CD14-positive monocyte (primary cell): ENCODE data around the gene RNF220. TPM values are rescaled to one million over a fixed set of nuclear protein-coding genes. Genes with fewer than 3 reads are reported as not detected.

ENCODE experiments used
- DNase-seq, 3 donors: peaks; one replicate each; pipeline ENCODE4 v3.0.0-alpha.2; 2011 to 2022
- H2AFZ ChIP-seq: 2 replicates; pipeline ENCODE4 v1.6.0; 2012; ENCODE audit warnings: mild to moderate bottlenecking, low read depth, low read length, inconsistent platforms; ENCODE audit not compliant: insufficient read depth, poor library complexity, severe bottlenecking
- H3K27ac ChIP-seq, 2 donors: 1 replicate in 1 of 2; 2 replicates in 1 of 2; pipeline ENCODE4 v1.5.1; 2012 to 2013; ENCODE audit warnings: low read length in 2 of 2, control low read depth in 1 of 2, inconsistent platforms in 1 of 2, low read depth in 1 of 2, mild to moderate bottlenecking in 1 of 2
- H3K27me3 ChIP-seq, 2 donors: one replicate each; pipeline versions ENCODE4 v1.6.0 to v1.6.1; 2011 to 2013; ENCODE audit warnings: low read length in 2 of 2; ENCODE audit not compliant: control insufficient read depth in 2 of 2, insufficient read depth in 2 of 2
- H3K36me3 ChIP-seq, 2 donors: replicated peaks in 1 of 2; 1 replicate in 1 of 2; 2 replicates in 1 of 2; pipeline versions ENCODE4 v1.5.1 to v1.6.1; 2012 to 2013; ENCODE audit warnings: low read length in 2 of 2, control low read depth in 1 of 2, inconsistent platforms in 1 of 2, mild to moderate bottlenecking in 1 of 2; ENCODE audit not compliant: insufficient read depth in 2 of 2, control insufficient read depth in 1 of 2
- H3K4me1 ChIP-seq, 2 donors: 1 replicate in 1 of 2; 2 replicates in 1 of 2; pipeline versions ENCODE4 v1.5.1 to v1.6.1; 2012 to 2013; ENCODE audit warnings: low read length in 2 of 2, control low read depth in 1 of 2, inconsistent platforms in 1 of 2, mild to moderate bottlenecking in 1 of 2, moderate library complexity in 1 of 2; ENCODE audit not compliant: insufficient read depth in 2 of 2, control insufficient read depth in 1 of 2
- H3K4me2 ChIP-seq: replicated peaks from 2 replicates; pipeline ENCODE3; 2012; ENCODE audit warnings: low read length, moderate library complexity, mild to moderate bottlenecking; ENCODE audit not compliant: poor library complexity, severe bottlenecking; ENCODE audit errors: extremely low read depth
- H3K4me3 ChIP-seq, 3 experiments: fragments of 200-600 bp in 1 of 3; sonication (generic) in 1 of 3; replicated peaks in 1 of 3; 1 replicate in 2 of 3; 2 replicates in 1 of 3; pipeline ENCODE4 v1.5.1; 2011 to 2013; ENCODE audit warnings: low read length in 3 of 3, mild to moderate bottlenecking in 3 of 3, control low read depth in 2 of 3, low read depth in 2 of 3, inconsistent platforms in 1 of 3, moderate library complexity in 1 of 3
- H3K79me2 ChIP-seq: 2 replicates; pipeline ENCODE4 v1.6.0; 2012; ENCODE audit warnings: mild to moderate bottlenecking, control low read depth, inconsistent platforms, low read length, moderate library complexity; ENCODE audit not compliant: insufficient read depth
- H3K9ac ChIP-seq: 2 replicates; pipeline ENCODE4 v1.6.0; 2017; ENCODE audit warnings: low read length, mild to moderate bottlenecking; ENCODE audit not compliant: insufficient read depth, poor library complexity, severe bottlenecking
- H3K9me3 ChIP-seq, 2 donors: replicated peaks in 1 of 2; 1 replicate in 1 of 2; 2 replicates in 1 of 2; pipeline versions ENCODE4 v1.5.1 to v1.6.1; 2012 to 2013; ENCODE audit warnings: low read length in 2 of 2, control low read depth in 1 of 2; ENCODE audit not compliant: control insufficient read depth in 1 of 2, insufficient read depth in 1 of 2
- H4K20me1 ChIP-seq: 2 replicates; pipeline ENCODE4 v1.6.0; 2012; ENCODE audit warnings: mild to moderate bottlenecking, low read length, control low read depth, moderate library complexity; ENCODE audit not compliant: insufficient read depth
- H3K27ac Mint-ChIP-seq, 7 donors: one replicate each; pipeline ENCODE4 v1.8.0; 2020; ENCODE audit warnings: mild to moderate bottlenecking in 7 of 7, mixed read lengths in 7 of 7, moderate library complexity in 6 of 7, inconsistent platforms in 2 of 7
- H3K27me3 Mint-ChIP-seq, 3 donors: one replicate each; pipeline ENCODE4 v1.8.0; 2021 to 2022; ENCODE audit warnings: low read depth in 3 of 3, mild to moderate bottlenecking in 3 of 3, mixed read lengths in 3 of 3, moderate library complexity in 3 of 3, inconsistent platforms in 1 of 3
- H3K36me3 Mint-ChIP-seq, 2 donors: one replicate each; pipeline ENCODE4 v1.8.0; 2020; ENCODE audit warnings: mixed read lengths in 2 of 2, inconsistent platforms in 1 of 2, mild to moderate bottlenecking in 1 of 2
- H3K4me1 Mint-ChIP-seq: one replicate; pipeline ENCODE4 v1.8.0; 2020; ENCODE audit warnings: mild to moderate bottlenecking, mixed read lengths
- H3K4me3 Mint-ChIP-seq, 2 donors: one replicate each; pipeline ENCODE4 v1.8.0; 2020; ENCODE audit warnings: mild to moderate bottlenecking in 2 of 2, mixed read lengths in 2 of 2, moderate library complexity in 1 of 2
- H3K9me3 Mint-ChIP-seq, 7 donors: one replicate each; pipeline ENCODE4 v1.8.0; 2020 to 2022; ENCODE audit warnings: mixed read lengths in 7 of 7, mild to moderate bottlenecking in 6 of 7, moderate library complexity in 6 of 7, inconsistent platforms in 2 of 7
- WGBS: methylation state at CpG from one replicate; pipeline ENCODE4 v1.1.5; 2013; ENCODE audit warnings: missing lambda C conversion rate; ENCODE audit not compliant: insufficient coverage; 5-methylcytosine and 5-hydroxymethylcytosine counted together
- intact Hi-C, 2 donors: fragments of 100-400 bp; cut with micrococcal nuclease; formaldehyde crosslinking; loops; one replicate each; pipeline versions ENCODE4 v1.15.0 to v1.15.1; 2023
- polyA plus RNA-seq, 3 donors: library from polyadenylated mRNA; depleted of rRNA in 1 of 3; unstranded in 2 of 3; stranded (reverse) in 1 of 3; fragments of 300-500 nt in 2 of 3; fragments of >200 nt in 1 of 3; fragmentation: Illumina TruSeq in 2 of 3; gene quantifications; 1 replicate in 2 of 3; 2 replicates in 1 of 3; pipeline ENCODE4 v1.2.3, GENCODE V29; 2012 to 2021
- TF ChIP-seq, protein P1 (sequence below): fragments of 200-600 bp; IDR thresholded peaks from one replicate; pipeline ENCODE4 v1.8.0; 2022; ENCODE audit warnings: antibody characterized with exemption, mild to moderate bottlenecking

The RNF220 gene
- polyA plus RNA-seq, 3 donors, result 39.4 to 133 (median 49.4) TPM

DNA sequence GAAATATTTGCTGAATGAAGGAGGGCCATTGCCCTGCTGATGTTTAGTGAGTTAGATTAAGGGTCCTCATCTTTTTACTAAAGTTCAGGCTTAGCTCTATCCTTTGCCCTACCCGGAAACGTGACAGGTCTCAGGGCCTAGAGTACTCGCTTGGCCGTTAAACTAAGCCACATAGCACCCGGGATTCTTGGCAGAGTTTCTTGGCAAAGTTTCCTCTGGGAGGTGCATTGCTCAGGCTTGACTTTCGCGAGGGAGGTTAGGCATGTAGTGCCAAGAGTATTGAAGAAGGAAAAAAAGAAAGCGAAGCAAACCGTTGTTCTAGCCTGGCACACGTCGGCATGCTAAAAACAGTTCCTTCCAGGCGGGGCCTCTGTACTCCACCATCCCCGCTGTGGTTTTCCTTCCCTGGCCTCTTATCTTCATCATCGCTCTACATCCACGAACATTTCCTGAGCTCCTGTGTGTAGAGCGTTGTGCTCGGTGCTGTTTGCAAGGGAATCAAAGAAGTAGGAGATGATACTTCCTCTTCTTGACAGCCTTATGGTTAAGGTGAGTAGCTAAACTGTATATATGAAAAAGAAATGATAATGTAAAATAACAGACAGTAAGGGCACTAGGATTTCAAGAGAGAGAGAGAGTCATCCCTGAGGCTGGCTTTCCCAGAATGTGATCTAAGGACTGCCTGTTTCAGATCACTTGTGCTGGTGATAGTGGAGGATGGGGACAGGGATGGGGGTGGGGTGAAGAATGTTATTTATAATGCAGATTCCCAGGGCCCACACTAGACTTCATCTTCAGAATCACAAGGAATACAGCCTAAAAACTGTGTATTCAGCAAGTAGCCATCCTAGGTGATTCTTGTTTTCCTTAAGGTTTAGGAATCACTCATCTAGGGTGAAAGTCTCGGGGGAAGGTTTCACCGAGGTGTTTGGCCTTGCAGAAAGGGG lies 18.8 kb downstream of the RNF220 start:
- peak overlapping the region; percentile 67 to 91 for H3K4me3 Mint-ChIP-seq
- H3K27ac Mint-ChIP-seq, result peak overlapping the region in 2 of 7 donors; percentile 15 to 87
- peaks cover 36% of the 10 kb centered on the region for H3K4me1 Mint-ChIP-seq
- no peaks in the 10 kb centered on the region for H3K9me3 ChIP-seq
- no peaks in the 10 kb centered on the region for H3K36me3 ChIP-seq
- peaks cover 8 to 12% (median 10%) of the 10 kb centered on the region in 3 donors for H3K27me3 Mint-ChIP-seq
- H4K20me1 ChIP-seq, result no peaks in the 10 kb centered on the region
- WGBS, result 0% methylated on average over 5 of the region's 19 CpGs
- no peaks in the 10 kb centered on the region for H3K36me3 Mint-ChIP-seq
- intact Hi-C loops, result no loop called here
- H3K4me2 ChIP-seq, result peak overlapping the region; percentile 72
- H3K27ac ChIP-seq, result no peak overlapping the region
- TF ChIP-seq, protein P1, sequence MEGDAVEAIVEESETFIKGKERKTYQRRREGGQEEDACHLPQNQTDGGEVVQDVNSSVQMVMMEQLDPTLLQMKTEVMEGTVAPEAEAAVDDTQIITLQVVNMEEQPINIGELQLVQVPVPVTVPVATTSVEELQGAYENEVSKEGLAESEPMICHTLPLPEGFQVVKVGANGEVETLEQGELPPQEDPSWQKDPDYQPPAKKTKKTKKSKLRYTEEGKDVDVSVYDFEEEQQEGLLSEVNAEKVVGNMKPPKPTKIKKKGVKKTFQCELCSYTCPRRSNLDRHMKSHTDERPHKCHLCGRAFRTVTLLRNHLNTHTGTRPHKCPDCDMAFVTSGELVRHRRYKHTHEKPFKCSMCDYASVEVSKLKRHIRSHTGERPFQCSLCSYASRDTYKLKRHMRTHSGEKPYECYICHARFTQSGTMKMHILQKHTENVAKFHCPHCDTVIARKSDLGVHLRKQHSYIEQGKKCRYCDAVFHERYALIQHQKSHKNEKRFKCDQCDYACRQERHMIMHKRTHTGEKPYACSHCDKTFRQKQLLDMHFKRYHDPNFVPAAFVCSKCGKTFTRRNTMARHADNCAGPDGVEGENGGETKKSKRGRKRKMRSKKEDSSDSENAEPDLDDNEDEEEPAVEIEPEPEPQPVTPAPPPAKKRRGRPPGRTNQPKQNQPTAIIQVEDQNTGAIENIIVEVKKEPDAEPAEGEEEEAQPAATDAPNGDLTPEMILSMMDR, result no peak
- peak overlapping the region; percentile 11 for H3K9ac ChIP-seq
- no peaks in the 10 kb centered on the region for H3K9me3 Mint-ChIP-seq
- no peaks in the 10 kb centered on the region for H3K79me2 ChIP-seq
- peaks cover 25% of the 10 kb centered on the region in 2 donors for H3K4me1 ChIP-seq
- peaks cover 0 to under 1% of the 10 kb centered on the region in 2 donors for H3K27me3 ChIP-seq
- DNase-seq, result peak in 2 of 3 donors; percentile 27 to 43
- H3K4me3 ChIP-seq, result peak overlapping the region; percentile 27 to 71 (median 50)
- H2AFZ ChIP-seq, result peak overlapping the region; percentile 77

GRCh38 chr1:44424747-44425146 lies 19.7 kb downstream of the RNF220 start:
- intact Hi-C loops, result no loop called here
- H3K27me3 Mint-ChIP-seq, result peaks cover 6 to 12% (median 10%) of the 10 kb centered on the region in 3 donors

More at GRCh38 chr1:44424747-44425146, 19.7 kb downstream of the RNF220 start:
- Histone ChIP-seq H3K4me3 (no peak overlapping the region), H3K36me3 (no peaks in the 10 kb centered on the region), H3K79me2 (no peaks in the 10 kb centered on the region), H3K27ac (no peak overlapping the region), H3K4me2 (no peak overlapping the region), H3K4me1 (peaks cover 33% of the 10 kb centered on the region in 2 donors), H4K20me1 (no peaks in the 10 kb centered on the region), H2AFZ (peak overlapping the region; percentile 38), H3K9ac (no peak overlapping the region), H3K9me3 (no peaks in the 10 kb centered on the region), H3K27me3 (no peaks in the 10 kb centered on the region)
- Mint-ChIP-seq H3K27ac (no peak overlapping the region), H3K4me3 (no peak overlapping the region), H3K4me1 (peaks cover 44% of the 10 kb centered on the region), H3K9me3 (no peaks in the 10 kb centered on the region), H3K36me3 (peaks cover 0 to 1% of the 10 kb centered on the region in 2 donors)
- no peak for DNase-seq
- TF ChIP-seq, protein P1, result no peak
- 13% methylated on average over 4 of the region's 9 CpGs for WGBS
